ENCODE measurements around the gene WDR88. TPM values are rescaled to one million over a fixed set of nuclear protein-coding genes. Genes with fewer than 3 reads are reported as not detected.

The WDR88 gene
- total and polyA plus RNA-seq, 2 experiments from 2014 or later = not detected

DNA sequence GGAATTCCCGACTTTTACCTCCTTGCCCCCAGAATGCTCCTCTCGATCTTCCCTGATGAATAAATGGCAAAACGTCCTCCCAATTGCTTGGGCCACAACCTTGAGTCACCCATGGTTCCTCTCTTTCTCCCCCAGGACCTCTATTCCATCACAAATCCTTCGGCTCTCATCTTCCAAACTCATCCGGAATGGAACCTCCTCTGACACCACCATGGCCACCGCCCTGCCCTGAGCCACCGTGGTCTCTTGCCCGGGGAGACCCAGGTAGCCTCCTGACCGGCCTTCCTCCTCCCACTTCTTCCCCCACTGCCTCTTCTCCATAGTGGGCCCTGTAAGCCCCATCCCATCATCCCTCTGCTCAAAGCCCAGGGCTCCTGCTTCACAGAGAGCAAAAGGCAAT lies 88.8 kb downstream of the WDR88 start:
- Mint-ChIP-seq H3K27ac (no peak overlapping the region), H3K36me3 (ENCODE audit: low read depth) (no peaks in the 10 kb centered on the region), H3K27me3 (ENCODE audit: insufficient read depth, low read depth, poor library complexity) (peaks cover 27% of the 10 kb centered on the region), H3K4me3 (no peak overlapping the region), H3K9me3 (no peaks in the 10 kb centered on the region), H3K4me1 (peaks cover 5% of the 10 kb centered on the region; the same call in 2 of the 3 replicates)
- Histone ChIP-seq H3K36me3 (ENCODE audit: insufficient read depth) (no peaks in the 10 kb centered on the region), H3K4me3 (no peak overlapping the region), H4K20me1 (replicated peaks; ENCODE audit: insufficient read depth) (no peaks in the 10 kb centered on the region), H3F3A (replicated peaks; ENCODE audit: low read depth) (no peaks in the 10 kb centered on the region), H2AFZ (no peak overlapping the region), H3K4me2 (no peak overlapping the region), H3K79me2 (replicated peaks; ENCODE audit: insufficient read depth) (no peaks in the 10 kb centered on the region), H3K4me1 (ENCODE audit: insufficient read depth) (no peaks in the 10 kb centered on the region), H3K9me2 (ENCODE audit: insufficient read depth) (no peaks in the 10 kb centered on the region), H3K27me3 (ENCODE audit: insufficient read depth) (peaks cover 19% of the 10 kb centered on the region), H3K27ac (ENCODE audit: low read depth) (no peak overlapping the region)
- TF ChIP-seq ZNF114 (CRISPR knock-in tag; IDR thresholded peaks at IDR 0.05) (no peak), STAT1 (IDR thresholded peaks at IDR 0.05; ENCODE audit: unreplicated experiment) (no peak), EZH2 (IDR thresholded peaks at IDR 0.05; ENCODE audit: low read depth, unreplicated experiment) (no peak), EZH2phosphoT487 (IDR thresholded peaks at IDR 0.05; ENCODE audit: unreplicated experiment) (no peak), ZNF331 (CRISPR knock-in tag; IDR thresholded peaks at IDR 0.05; ENCODE audit: low read depth) (no peak), JUNB (IDR thresholded peaks at IDR 0.05; ENCODE audit: unreplicated experiment) (no peak), CREB1 (CRISPR knock-in tag; IDR thresholded peaks at IDR 0.05; ENCODE audit: low read depth) (no peak), POLR2AphosphoS5 (IDR thresholded peaks at IDR 0.05; ENCODE audit: low read depth) (no peak), NANOG (IDR thresholded peaks at IDR 0.05; ENCODE audit: borderline replicate concordance) (no peak)
- TF ChIP-seq, protein P1, sequence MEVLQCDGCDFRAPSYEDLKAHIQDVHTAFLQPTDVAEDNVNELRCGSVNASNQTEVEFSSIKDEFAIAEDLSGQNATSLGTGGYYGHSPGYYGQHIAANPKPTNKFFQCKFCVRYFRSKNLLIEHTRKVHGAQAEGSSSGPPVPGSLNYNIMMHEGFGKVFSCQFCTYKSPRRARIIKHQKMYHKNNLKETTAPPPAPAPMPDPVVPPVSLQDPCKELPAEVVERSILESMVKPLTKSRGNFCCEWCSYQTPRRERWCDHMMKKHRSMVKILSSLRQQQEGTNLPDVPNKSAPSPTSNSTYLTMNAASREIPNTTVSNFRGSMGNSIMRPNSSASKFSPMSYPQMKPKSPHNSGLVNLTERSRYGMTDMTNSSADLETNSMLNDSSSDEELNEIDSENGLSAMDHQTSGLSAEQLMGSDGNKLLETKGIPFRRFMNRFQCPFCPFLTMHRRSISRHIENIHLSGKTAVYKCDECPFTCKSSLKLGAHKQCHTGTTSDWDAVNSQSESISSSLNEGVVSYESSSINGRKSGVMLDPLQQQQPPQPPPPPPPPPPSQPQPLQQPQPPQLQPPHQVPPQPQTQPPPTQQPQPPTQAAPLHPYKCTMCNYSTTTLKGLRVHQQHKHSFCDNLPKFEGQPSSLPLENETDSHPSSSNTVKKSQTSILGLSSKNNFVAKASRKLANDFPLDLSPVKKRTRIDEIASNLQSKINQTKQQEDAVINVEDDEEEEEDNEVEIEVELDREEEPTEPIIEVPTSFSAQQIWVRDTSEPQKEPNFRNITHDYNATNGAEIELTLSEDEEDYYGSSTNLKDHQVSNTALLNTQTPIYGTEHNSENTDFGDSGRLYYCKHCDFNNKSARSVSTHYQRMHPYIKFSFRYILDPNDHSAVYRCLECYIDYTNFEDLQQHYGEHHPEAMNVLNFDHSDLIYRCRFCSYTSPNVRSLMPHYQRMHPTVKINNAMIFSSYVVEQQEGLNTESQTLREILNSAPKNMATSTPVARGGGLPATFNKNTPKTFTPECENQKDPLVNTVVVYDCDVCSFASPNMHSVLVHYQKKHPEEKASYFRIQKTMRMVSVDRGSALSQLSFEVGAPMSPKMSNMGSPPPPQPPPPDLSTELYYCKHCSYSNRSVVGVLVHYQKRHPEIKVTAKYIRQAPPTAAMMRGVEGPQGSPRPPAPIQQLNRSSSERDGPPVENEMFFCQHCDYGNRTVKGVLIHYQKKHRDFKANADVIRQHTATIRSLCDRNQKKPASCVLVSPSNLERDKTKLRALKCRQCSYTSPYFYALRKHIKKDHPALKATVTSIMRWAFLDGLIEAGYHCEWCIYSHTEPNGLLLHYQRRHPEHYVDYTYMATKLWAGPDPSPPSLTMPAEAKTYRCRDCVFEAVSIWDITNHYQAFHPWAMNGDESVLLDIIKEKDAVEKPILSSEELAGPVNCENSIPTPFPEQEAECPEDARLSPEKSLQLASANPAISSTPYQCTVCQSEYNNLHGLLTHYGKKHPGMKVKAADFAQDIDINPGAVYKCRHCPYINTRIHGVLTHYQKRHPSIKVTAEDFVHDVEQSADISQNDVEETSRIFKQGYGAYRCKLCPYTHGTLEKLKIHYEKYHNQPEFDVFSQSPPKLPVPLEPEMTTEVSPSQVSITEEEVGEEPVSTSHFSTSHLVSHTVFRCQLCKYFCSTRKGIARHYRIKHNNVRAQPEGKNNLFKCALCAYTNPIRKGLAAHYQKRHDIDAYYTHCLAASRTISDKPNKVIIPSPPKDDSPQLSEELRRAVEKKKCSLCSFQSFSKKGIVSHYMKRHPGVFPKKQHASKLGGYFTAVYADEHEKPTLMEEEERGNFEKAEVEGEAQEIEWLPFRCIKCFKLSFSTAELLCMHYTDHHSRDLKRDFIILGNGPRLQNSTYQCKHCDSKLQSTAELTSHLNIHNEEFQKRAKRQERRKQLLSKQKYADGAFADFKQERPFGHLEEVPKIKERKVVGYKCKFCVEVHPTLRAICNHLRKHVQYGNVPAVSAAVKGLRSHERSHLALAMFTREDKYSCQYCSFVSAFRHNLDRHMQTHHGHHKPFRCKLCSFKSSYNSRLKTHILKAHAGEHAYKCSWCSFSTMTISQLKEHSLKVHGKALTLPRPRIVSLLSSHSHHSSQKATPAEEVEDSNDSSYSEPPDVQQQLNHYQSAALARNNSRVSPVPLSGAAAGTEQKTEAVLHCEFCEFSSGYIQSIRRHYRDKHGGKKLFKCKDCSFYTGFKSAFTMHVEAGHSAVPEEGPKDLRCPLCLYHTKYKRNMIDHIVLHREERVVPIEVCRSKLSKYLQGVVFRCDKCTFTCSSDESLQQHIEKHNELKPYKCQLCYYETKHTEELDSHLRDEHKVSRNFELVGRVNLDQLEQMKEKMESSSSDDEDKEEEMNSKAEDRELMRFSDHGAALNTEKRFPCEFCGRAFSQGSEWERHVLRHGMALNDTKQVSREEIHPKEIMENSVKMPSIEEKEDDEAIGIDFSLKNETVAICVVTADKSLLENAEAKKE (CRISPR knock-in tag; IDR thresholded peaks at IDR 0.05) = no peak
- TF ChIP-seq, protein P2, sequence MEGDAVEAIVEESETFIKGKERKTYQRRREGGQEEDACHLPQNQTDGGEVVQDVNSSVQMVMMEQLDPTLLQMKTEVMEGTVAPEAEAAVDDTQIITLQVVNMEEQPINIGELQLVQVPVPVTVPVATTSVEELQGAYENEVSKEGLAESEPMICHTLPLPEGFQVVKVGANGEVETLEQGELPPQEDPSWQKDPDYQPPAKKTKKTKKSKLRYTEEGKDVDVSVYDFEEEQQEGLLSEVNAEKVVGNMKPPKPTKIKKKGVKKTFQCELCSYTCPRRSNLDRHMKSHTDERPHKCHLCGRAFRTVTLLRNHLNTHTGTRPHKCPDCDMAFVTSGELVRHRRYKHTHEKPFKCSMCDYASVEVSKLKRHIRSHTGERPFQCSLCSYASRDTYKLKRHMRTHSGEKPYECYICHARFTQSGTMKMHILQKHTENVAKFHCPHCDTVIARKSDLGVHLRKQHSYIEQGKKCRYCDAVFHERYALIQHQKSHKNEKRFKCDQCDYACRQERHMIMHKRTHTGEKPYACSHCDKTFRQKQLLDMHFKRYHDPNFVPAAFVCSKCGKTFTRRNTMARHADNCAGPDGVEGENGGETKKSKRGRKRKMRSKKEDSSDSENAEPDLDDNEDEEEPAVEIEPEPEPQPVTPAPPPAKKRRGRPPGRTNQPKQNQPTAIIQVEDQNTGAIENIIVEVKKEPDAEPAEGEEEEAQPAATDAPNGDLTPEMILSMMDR (conservative IDR thresholded peaks at IDR 0.05; ENCODE audit: low read depth in 2 of 2) = no peak
- TF ChIP-seq, protein P3, sequence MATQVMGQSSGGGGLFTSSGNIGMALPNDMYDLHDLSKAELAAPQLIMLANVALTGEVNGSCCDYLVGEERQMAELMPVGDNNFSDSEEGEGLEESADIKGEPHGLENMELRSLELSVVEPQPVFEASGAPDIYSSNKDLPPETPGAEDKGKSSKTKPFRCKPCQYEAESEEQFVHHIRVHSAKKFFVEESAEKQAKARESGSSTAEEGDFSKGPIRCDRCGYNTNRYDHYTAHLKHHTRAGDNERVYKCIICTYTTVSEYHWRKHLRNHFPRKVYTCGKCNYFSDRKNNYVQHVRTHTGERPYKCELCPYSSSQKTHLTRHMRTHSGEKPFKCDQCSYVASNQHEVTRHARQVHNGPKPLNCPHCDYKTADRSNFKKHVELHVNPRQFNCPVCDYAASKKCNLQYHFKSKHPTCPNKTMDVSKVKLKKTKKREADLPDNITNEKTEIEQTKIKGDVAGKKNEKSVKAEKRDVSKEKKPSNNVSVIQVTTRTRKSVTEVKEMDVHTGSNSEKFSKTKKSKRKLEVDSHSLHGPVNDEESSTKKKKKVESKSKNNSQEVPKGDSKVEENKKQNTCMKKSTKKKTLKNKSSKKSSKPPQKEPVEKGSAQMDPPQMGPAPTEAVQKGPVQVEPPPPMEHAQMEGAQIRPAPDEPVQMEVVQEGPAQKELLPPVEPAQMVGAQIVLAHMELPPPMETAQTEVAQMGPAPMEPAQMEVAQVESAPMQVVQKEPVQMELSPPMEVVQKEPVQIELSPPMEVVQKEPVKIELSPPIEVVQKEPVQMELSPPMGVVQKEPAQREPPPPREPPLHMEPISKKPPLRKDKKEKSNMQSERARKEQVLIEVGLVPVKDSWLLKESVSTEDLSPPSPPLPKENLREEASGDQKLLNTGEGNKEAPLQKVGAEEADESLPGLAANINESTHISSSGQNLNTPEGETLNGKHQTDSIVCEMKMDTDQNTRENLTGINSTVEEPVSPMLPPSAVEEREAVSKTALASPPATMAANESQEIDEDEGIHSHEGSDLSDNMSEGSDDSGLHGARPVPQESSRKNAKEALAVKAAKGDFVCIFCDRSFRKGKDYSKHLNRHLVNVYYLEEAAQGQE (IDR thresholded peaks at IDR 0.05; ENCODE audit: unreplicated experiment) = no peak
- TF ChIP-seq, protein P4, sequence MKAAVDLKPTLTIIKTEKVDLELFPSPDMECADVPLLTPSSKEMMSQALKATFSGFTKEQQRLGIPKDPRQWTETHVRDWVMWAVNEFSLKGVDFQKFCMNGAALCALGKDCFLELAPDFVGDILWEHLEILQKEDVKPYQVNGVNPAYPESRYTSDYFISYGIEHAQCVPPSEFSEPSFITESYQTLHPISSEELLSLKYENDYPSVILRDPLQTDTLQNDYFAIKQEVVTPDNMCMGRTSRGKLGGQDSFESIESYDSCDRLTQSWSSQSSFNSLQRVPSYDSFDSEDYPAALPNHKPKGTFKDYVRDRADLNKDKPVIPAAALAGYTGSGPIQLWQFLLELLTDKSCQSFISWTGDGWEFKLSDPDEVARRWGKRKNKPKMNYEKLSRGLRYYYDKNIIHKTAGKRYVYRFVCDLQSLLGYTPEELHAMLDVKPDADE (IDR thresholded peaks at IDR 0.05) = no peak
- DNase-seq (ENCODE audit: low spot score) (no peak), ATAC-seq (no peak)
